CD14-positive monocyte (primary cell): ENCODE measurements around the gene DPYSL3. TPM values are rescaled to one million over a fixed set of nuclear protein-coding genes. Genes with fewer than 3 reads are reported as not detected.
"Not testable (repeated sequence)": the region's sequence is repeated elsewhere in the genome, so short reads cannot be mapped to it uniquely, and the experiment has no call there.

Experiments
- DNase-seq, 3 donors: peaks; one replicate each; pipeline ENCODE4 v3.0.0-alpha.2; 2011 to 2022
- H2AFZ ChIP-seq: 2 replicates; pipeline ENCODE4 v1.6.0; 2012; ENCODE audit warnings: mild to moderate bottlenecking, low read depth, low read length, inconsistent platforms; ENCODE audit not compliant: insufficient read depth, poor library complexity, severe bottlenecking
- H3K27ac ChIP-seq, 2 donors: 1 replicate in 1 of 2; 2 replicates in 1 of 2; pipeline ENCODE4 v1.5.1; 2012 to 2013; ENCODE audit warnings: low read length in 2 of 2, control low read depth in 1 of 2, inconsistent platforms in 1 of 2, low read depth in 1 of 2, mild to moderate bottlenecking in 1 of 2
- H3K27me3 ChIP-seq, 2 donors: one replicate each; pipeline versions ENCODE4 v1.6.0 to v1.6.1; 2011 to 2013; ENCODE audit warnings: low read length in 2 of 2; ENCODE audit not compliant: control insufficient read depth in 2 of 2, insufficient read depth in 2 of 2
- H3K36me3 ChIP-seq, 2 donors: replicated peaks in 1 of 2; 1 replicate in 1 of 2; 2 replicates in 1 of 2; pipeline versions ENCODE4 v1.5.1 to v1.6.1; 2012 to 2013; ENCODE audit warnings: low read length in 2 of 2, control low read depth in 1 of 2, inconsistent platforms in 1 of 2, mild to moderate bottlenecking in 1 of 2; ENCODE audit not compliant: insufficient read depth in 2 of 2, control insufficient read depth in 1 of 2
- H3K4me1 ChIP-seq, 2 donors: 1 replicate in 1 of 2; 2 replicates in 1 of 2; pipeline versions ENCODE4 v1.5.1 to v1.6.1; 2012 to 2013; ENCODE audit warnings: low read length in 2 of 2, control low read depth in 1 of 2, inconsistent platforms in 1 of 2, mild to moderate bottlenecking in 1 of 2, moderate library complexity in 1 of 2; ENCODE audit not compliant: insufficient read depth in 2 of 2, control insufficient read depth in 1 of 2
- H3K4me2 ChIP-seq: replicated peaks from 2 replicates; pipeline ENCODE3; 2012; ENCODE audit warnings: low read length, moderate library complexity, mild to moderate bottlenecking; ENCODE audit not compliant: poor library complexity, severe bottlenecking; ENCODE audit errors: extremely low read depth
- H3K4me3 ChIP-seq, 3 experiments: fragments of 200-600 bp in 1 of 3; sonication (generic) in 1 of 3; replicated peaks in 1 of 3; 1 replicate in 2 of 3; 2 replicates in 1 of 3; pipeline ENCODE4 v1.5.1; 2011 to 2013; ENCODE audit warnings: low read length in 3 of 3, mild to moderate bottlenecking in 3 of 3, control low read depth in 2 of 3, low read depth in 2 of 3, inconsistent platforms in 1 of 3, moderate library complexity in 1 of 3
- H3K79me2 ChIP-seq: 2 replicates; pipeline ENCODE4 v1.6.0; 2012; ENCODE audit warnings: mild to moderate bottlenecking, control low read depth, inconsistent platforms, low read length, moderate library complexity; ENCODE audit not compliant: insufficient read depth
- H3K9ac ChIP-seq: 2 replicates; pipeline ENCODE4 v1.6.0; 2017; ENCODE audit warnings: low read length, mild to moderate bottlenecking; ENCODE audit not compliant: insufficient read depth, poor library complexity, severe bottlenecking
- H3K9me3 ChIP-seq, 2 donors: replicated peaks in 1 of 2; 1 replicate in 1 of 2; 2 replicates in 1 of 2; pipeline versions ENCODE4 v1.5.1 to v1.6.1; 2012 to 2013; ENCODE audit warnings: low read length in 2 of 2, control low read depth in 1 of 2; ENCODE audit not compliant: control insufficient read depth in 1 of 2, insufficient read depth in 1 of 2
- H4K20me1 ChIP-seq: 2 replicates; pipeline ENCODE4 v1.6.0; 2012; ENCODE audit warnings: mild to moderate bottlenecking, low read length, control low read depth, moderate library complexity; ENCODE audit not compliant: insufficient read depth
- H3K27ac Mint-ChIP-seq, 7 donors: one replicate each; pipeline ENCODE4 v1.8.0; 2020; ENCODE audit warnings: mild to moderate bottlenecking in 7 of 7, mixed read lengths in 7 of 7, moderate library complexity in 6 of 7, inconsistent platforms in 2 of 7
- H3K27me3 Mint-ChIP-seq, 3 donors: one replicate each; pipeline ENCODE4 v1.8.0; 2021 to 2022; ENCODE audit warnings: low read depth in 3 of 3, mild to moderate bottlenecking in 3 of 3, mixed read lengths in 3 of 3, moderate library complexity in 3 of 3, inconsistent platforms in 1 of 3
- H3K36me3 Mint-ChIP-seq, 2 donors: one replicate each; pipeline ENCODE4 v1.8.0; 2020; ENCODE audit warnings: mixed read lengths in 2 of 2, inconsistent platforms in 1 of 2, mild to moderate bottlenecking in 1 of 2
- H3K4me1 Mint-ChIP-seq: one replicate; pipeline ENCODE4 v1.8.0; 2020; ENCODE audit warnings: mild to moderate bottlenecking, mixed read lengths
- H3K4me3 Mint-ChIP-seq, 2 donors: one replicate each; pipeline ENCODE4 v1.8.0; 2020; ENCODE audit warnings: mild to moderate bottlenecking in 2 of 2, mixed read lengths in 2 of 2, moderate library complexity in 1 of 2
- H3K9me3 Mint-ChIP-seq, 7 donors: one replicate each; pipeline ENCODE4 v1.8.0; 2020 to 2022; ENCODE audit warnings: mixed read lengths in 7 of 7, mild to moderate bottlenecking in 6 of 7, moderate library complexity in 6 of 7, inconsistent platforms in 2 of 7
- CTCF ChIP-seq: fragments of 200-600 bp; IDR thresholded peaks from one replicate; pipeline ENCODE4 v1.8.0; 2022; ENCODE audit warnings: antibody characterized with exemption, mild to moderate bottlenecking
- WGBS: methylation state at CpG from one replicate; pipeline ENCODE4 v1.1.5; 2013; ENCODE audit warnings: missing lambda C conversion rate; ENCODE audit not compliant: insufficient coverage; 5-methylcytosine and 5-hydroxymethylcytosine counted together
- intact Hi-C, 2 donors: fragments of 100-400 bp; cut with micrococcal nuclease; formaldehyde crosslinking; loops; one replicate each; pipeline versions ENCODE4 v1.15.0 to v1.15.1; 2023
- polyA plus RNA-seq, 3 donors: library from polyadenylated mRNA; depleted of rRNA in 1 of 3; unstranded in 2 of 3; stranded (reverse) in 1 of 3; fragments of 300-500 nt in 2 of 3; fragments of >200 nt in 1 of 3; fragmentation: Illumina TruSeq in 2 of 3; gene quantifications; 1 replicate in 2 of 3; 2 replicates in 1 of 3; pipeline ENCODE4 v1.2.3, GENCODE V29; 2012 to 2021

Gene DPYSL3
- polyA plus RNA-seq, 3 donors = 0.05 TPM; not detected in 2

GRCh38 chr5:147369742-147370374 lies 140.0 kb downstream of the DPYSL3 start:
- Histone ChIP-seq H3K9me3 (no peaks in the 10 kb centered on the region), H4K20me1 (no peaks in the 10 kb centered on the region), H3K4me3 (no peak overlapping the region), H3K27me3 (no peaks in the 10 kb centered on the region), H3K9ac (no peak overlapping the region), H3K79me2 (no peaks in the 10 kb centered on the region), H3K4me1 (no peaks in the 10 kb centered on the region), H3K27ac (no peak overlapping the region), H3K4me2 (no peak overlapping the region), H2AFZ (no peak overlapping the region), H3K36me3 (no peaks in the 10 kb centered on the region)
- no CpG with 5 or more reads among the region's 2 CpGs for WGBS
- Mint-ChIP-seq H3K4me1 (peaks cover 3% of the 10 kb centered on the region), H3K4me3 (no peak overlapping the region), H3K27ac (no peak overlapping the region), H3K27me3 (peaks cover 0 to 3% (median 2%) of the 10 kb centered on the region in 3 donors), H3K9me3 (no peaks in the 10 kb centered on the region), H3K36me3 (no peaks in the 10 kb centered on the region)
- TF ChIP-seq CTCF = peak; percentile 39
- DNase-seq = no peak
- intact Hi-C loops = no loop called here

- H3K27me3 Mint-ChIP-seq, H3K9me3 Mint-ChIP-seq, H2AFZ ChIP-seq, H3K4me1 ChIP-seq, H3K4me2 ChIP-seq, H3K4me3 Mint-ChIP-seq, H3K36me3 ChIP-seq, H3K27ac ChIP-seq, H3K9ac ChIP-seq, H4K20me1 ChIP-seq, H3K4me1 Mint-ChIP-seq, H3K27me3 ChIP-seq, H3K36me3 Mint-ChIP-seq, H3K79me2 ChIP-seq, intact Hi-C loops, H3K27ac Mint-ChIP-seq, H3K4me3 ChIP-seq, H3K9me3 ChIP-seq, DNase-seq: not testable (repeated sequence)
- 93% methylated on average over 6 of the region's 6 CpGs for WGBS
Observed at GRCh38 chr5:147367381-147367780, 142.5 kb downstream of the DPYSL3 start.
